ENCODE data around the gene GREB1.

Gene GREB1

DNA sequence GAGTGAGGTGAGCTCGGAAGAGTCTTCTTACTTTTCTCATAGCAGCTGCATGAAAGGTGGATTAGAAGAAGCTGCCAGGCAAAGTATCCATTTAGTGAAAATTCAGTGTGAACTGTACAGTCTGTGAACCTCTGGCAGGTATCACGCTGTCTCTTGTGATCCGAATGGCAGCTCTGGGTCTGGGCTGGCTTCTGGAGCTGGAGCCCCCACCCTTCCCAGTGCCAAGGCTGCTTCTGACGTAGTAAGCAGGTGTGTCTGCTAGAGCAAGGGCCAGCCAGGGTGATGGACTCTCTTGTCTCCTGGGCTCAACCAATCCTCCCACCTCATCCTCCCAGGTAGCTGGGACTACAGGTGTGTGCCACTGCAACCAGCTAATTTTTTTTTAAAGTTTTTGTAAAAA is 150.1 kb downstream of the GREB1 start:
- H3K4me3 ChIP-seq (ENCODE audit: low read depth, low read length), result no peak overlapping the region
- TF ChIP-seq, protein P1, sequence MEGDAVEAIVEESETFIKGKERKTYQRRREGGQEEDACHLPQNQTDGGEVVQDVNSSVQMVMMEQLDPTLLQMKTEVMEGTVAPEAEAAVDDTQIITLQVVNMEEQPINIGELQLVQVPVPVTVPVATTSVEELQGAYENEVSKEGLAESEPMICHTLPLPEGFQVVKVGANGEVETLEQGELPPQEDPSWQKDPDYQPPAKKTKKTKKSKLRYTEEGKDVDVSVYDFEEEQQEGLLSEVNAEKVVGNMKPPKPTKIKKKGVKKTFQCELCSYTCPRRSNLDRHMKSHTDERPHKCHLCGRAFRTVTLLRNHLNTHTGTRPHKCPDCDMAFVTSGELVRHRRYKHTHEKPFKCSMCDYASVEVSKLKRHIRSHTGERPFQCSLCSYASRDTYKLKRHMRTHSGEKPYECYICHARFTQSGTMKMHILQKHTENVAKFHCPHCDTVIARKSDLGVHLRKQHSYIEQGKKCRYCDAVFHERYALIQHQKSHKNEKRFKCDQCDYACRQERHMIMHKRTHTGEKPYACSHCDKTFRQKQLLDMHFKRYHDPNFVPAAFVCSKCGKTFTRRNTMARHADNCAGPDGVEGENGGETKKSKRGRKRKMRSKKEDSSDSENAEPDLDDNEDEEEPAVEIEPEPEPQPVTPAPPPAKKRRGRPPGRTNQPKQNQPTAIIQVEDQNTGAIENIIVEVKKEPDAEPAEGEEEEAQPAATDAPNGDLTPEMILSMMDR (IDR thresholded peaks at IDR 0.05; ENCODE audit: insufficient read depth, low read depth, low read length, missing control alignments), result no peak
- no peak for DNase-seq (ENCODE audit: low read depth)

DNA sequence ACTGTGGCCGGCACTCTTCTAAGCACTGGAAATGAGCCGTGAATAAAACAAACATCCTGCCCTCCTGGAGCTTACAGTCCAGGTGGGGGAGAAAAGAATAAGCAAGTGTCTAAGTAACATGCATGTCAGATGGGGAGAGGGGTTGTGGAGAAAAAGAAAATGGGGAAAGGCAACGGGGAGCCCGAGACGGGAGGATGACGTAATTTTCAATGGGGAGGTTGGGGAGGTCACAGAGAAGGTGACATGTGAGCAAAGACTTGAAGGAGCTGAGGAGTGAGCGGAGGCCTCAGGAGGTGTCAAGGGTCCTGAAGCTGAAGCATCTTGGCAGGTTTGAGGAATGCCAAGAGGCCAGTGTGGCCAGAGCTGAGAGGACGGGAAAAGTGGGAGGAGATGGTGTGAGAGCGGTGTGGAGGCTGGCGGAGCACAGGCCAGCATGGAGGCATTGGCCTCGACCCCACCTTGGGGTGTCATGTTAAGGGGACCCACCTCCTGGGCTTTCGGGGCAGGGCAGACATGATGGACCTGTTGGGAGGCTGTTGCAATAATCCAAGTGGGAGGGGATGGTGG is 151.1 kb downstream of the GREB1 start:
- TF ChIP-seq, protein P1 (IDR thresholded peaks at IDR 0.05; ENCODE audit: insufficient read depth, low read depth, low read length, missing control alignments), result no peak
- no peak for DNase-seq (ENCODE audit: low read depth)
- H3K4me3 ChIP-seq (ENCODE audit: low read depth, low read length), result no peak overlapping the region

DNA sequence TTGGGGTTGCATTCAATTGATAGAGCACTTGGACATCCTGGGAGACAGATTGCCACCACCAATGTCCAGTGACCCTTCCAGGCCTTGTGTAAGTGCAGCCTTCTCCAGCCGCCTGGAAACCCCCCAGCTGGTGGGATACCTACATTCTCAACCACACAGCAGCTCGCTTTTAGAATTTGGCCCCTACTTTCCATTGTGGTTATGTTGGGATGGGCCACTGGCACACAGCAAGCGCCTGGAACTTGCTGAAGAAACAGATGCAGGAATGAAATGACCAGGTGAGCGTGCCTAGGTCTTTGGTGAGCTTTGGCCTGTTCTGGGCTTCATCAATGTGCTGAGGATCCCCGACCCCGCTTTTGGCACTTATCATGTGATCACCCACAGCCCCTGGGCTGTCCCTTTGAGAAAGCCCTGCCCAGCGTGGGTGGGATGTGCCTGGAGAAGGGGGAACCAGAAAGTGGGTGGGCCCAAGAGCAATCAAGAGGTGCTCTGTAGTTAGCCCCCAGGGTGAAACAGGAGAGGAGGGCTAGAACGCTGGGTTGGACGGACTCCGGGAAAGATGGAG is 152.1 kb downstream of the GREB1 start:
- DNase-seq (ENCODE audit: low read depth), result no peak
- TF ChIP-seq, protein P1 (IDR thresholded peaks at IDR 0.05; ENCODE audit: insufficient read depth, low read depth, low read length, missing control alignments), result no peak
- H3K4me3 ChIP-seq (ENCODE audit: low read depth, low read length), result no peak overlapping the region

DNA sequence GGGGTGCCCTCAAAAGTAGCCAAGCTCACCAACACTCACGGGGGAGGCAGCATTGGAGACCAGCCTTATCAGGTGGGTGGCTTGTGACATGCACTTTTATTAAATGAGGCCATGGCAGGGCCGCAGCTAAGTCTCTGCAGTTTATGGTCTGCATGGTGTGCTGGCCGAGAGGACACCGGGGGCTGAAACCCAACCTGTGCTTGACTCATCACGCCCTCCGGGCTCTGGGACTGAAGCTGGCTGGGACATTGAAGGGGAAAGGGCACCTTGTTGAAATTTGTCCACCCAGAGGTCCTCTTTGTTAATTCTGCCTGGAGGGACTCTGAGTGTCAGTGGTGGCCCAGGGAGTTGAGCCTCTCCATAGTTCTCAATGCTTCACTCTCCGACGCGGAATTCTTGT is 153.9 kb downstream of the GREB1 start:
- TF ChIP-seq, protein P1 (IDR thresholded peaks at IDR 0.05; ENCODE audit: insufficient read depth, low read depth, low read length, missing control alignments), result no peak
- DNase-seq (ENCODE audit: low read depth), result no peak
- no peak overlapping the region for H3K4me3 ChIP-seq (ENCODE audit: low read depth, low read length)

DNA sequence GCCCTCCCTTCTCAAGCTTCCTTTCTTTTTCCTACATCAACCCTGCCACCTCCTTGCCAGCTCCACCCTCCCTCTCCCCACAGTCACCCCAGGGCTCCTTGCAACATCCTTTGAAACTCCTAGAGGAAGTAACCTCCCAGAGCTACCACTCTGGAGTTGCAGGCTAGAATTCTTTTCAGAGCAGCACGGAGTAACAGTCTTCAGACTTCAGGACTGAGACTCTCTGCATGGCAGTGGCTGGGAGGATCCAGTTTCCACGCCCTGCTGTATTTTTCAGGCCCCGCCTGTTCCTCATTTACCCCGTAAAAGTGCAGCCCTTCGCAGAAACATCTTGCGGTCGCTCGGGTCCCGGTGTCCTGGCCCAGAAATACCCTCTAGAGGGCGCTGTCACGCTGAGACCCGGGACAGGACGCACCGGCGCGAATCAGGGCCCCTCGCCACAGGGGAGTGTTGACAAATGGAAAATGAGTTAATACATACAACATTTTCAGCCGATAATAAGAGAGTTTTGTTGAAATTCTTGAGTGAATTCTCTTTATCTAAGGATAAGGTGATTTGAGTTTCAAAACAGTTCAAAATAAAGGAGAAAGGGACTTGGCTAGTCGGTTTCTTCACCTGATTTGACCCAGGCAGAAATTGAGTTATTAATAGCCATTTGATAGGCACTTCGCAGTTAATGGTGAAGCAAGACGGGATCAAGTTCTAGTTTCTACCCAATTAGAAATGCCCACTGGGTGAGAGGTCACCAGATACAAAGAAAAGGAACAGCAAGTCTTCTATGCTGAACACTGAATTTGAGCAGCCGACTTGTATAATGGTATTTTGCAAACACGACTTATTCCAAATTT is 154.6 kb downstream of the GREB1 start:
- TF ChIP-seq, protein P1 (IDR thresholded peaks at IDR 0.05; ENCODE audit: insufficient read depth, low read depth, low read length, missing control alignments), result peak; percentile 64
- peak; percentile 70 for DNase-seq (ENCODE audit: low read depth)
- H3K4me3 ChIP-seq (ENCODE audit: low read depth, low read length), result no peak overlapping the region

DNA sequence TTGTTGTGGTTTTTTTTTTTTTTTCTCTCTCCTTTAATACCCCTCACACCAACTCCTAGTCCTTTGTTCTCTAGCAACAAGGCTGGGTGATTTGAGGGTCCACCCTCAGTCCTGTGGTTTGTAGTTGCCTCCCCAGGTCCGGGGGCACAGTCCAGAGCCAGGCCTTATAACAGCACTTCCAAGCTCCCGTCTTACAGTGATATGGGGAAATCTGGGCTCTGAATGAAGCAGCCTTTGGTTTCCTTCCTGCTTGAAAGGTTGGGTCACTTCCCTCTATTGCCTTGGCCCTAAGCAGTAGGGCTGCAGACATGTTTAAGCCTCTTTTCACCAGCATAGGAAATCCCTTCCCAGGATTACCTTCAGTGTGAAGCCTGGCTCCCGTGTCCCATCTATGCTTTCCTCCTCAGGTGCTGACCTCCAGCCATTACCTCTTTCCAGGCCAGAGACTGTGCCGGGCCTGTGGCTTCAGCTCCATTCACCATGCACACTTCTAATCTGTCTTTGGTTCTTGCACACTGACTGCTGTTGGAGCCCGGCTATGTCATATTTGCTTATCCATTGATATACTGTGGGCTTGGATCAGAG is 157.3 kb downstream of the GREB1 start:
- no peak for DNase-seq (ENCODE audit: low read depth)
- H3K4me3 ChIP-seq (ENCODE audit: low read depth, low read length), result no peak overlapping the region
- TF ChIP-seq, protein P1 (IDR thresholded peaks at IDR 0.05; ENCODE audit: insufficient read depth, low read depth, low read length, missing control alignments), result no peak

All from GM12865 (cell line).